CD4-positive, alpha-beta T cell (primary cell): ENCODE results near the gene FUZ. TPM values are rescaled to one million over a fixed set of nuclear protein-coding genes. Genes with fewer than 3 reads are reported as not detected.
A peak's percentile ranks its signal among the peaks of the same experiment; 100 is the strongest.

Experiments
- ATAC-seq: fragments of 200-7000 bp; cut with Tn5 transposase; one replicate; pipeline ENCODE4 v1.10.0; 2022; ENCODE audit warnings: mild to moderate bottlenecking; ENCODE audit not compliant: poor library complexity
- CTCF ChIA-PET: fragments of 350-600 bp; sonication (Branson Sonifier 250); formaldehyde crosslinking; loops from one replicate; lab custom pipeline; 2021; ENCODE audit warnings: antibody characterized with exemption, inconsistent platforms; lab: Charles Lee
- POLR2A ChIA-PET: fragments of 350-600 bp; sonication (Branson Sonifier 250); formaldehyde crosslinking; loops from one replicate; lab custom pipeline; 2021; ENCODE audit warnings: antibody characterized with exemption, inconsistent platforms; lab: Charles Lee
- DNase-seq, 14 experiments: peaks; one replicate each; pipeline ENCODE4 v3.0.0-alpha.2; 2013 to 2020; ENCODE audit warnings: mixed read lengths in 2 of 14
- H3K27ac ChIP-seq, 2 donors: one replicate each; pipeline versions ENCODE4 v1.5.1 to v1.7.0; 2013; ENCODE audit warnings: low read length in 2 of 2, low read depth in 1 of 2, mild to moderate bottlenecking in 1 of 2
- H3K27me3 ChIP-seq, 2 experiments: 1 replicate in 1 of 2; 2 replicates in 1 of 2; pipeline versions ENCODE4 v1.6.1 to v1.7.0; 2013; ENCODE audit warnings: low read length in 2 of 2, control low read depth in 1 of 2, mild to moderate bottlenecking in 1 of 2, moderate library complexity in 1 of 2; ENCODE audit not compliant: insufficient read depth in 2 of 2, control insufficient read depth in 1 of 2
- H3K36me3 ChIP-seq: one replicate; pipeline ENCODE4 v1.6.1; 2013; ENCODE audit warnings: low read length, control low read depth; ENCODE audit not compliant: insufficient read depth
- H3K4me1 ChIP-seq: one replicate; pipeline ENCODE4 v1.6.1; 2013; ENCODE audit warnings: low read length, control low read depth; ENCODE audit not compliant: insufficient read depth
- H3K4me3 ChIP-seq: one replicate; pipeline ENCODE4 v1.5.1; 2013; ENCODE audit warnings: mild to moderate bottlenecking, low read length, moderate library complexity
- H3K9me3 ChIP-seq, 2 experiments: 1 replicate in 1 of 2; 2 replicates in 1 of 2; pipeline versions ENCODE4 v1.6.1 to v1.7.0; 2013; ENCODE audit warnings: low read length in 2 of 2, mild to moderate bottlenecking in 2 of 2, control low read depth in 1 of 2, moderate library complexity in 1 of 2; ENCODE audit not compliant: control insufficient read depth in 1 of 2, insufficient read depth in 1 of 2
- H3K27ac Mint-ChIP-seq: one replicate; pipeline ENCODE4 v1.8.0; 2020; ENCODE audit warnings: mixed read lengths
- H3K27me3 Mint-ChIP-seq: one replicate; pipeline ENCODE4 v1.8.0; 2021; ENCODE audit warnings: mixed read lengths
- H3K36me3 Mint-ChIP-seq: one replicate; pipeline ENCODE4 v1.8.0; 2021; ENCODE audit warnings: low read depth, mixed read lengths
- H3K4me1 Mint-ChIP-seq: one replicate; pipeline ENCODE4 v1.8.0; 2021; ENCODE audit warnings: low read depth, mixed read lengths
- H3K4me3 Mint-ChIP-seq: one replicate; pipeline ENCODE4 v1.8.0; 2020; ENCODE audit warnings: mild to moderate bottlenecking, mixed read lengths
- H3K9me3 Mint-ChIP-seq: one replicate; pipeline ENCODE4 v1.8.0; 2020; ENCODE audit warnings: mixed read lengths
- intact Hi-C, 2 experiments: fragments of 100-400 bp; cut with DNase I in 1 of 2; cut with micrococcal nuclease in 1 of 2; formaldehyde crosslinking; loops; one replicate each; pipeline versions ENCODE4 v1.15.1 to v1.9.0; 2023 to 2025; cut with DNase I, micrococcal nuclease
- total RNA-seq, 174 experiments: library from RNA in 2 of 174; stranded (reverse) in 2 of 174; gene quantifications; one replicate each; pipeline ENCODE4 v1.2.3 and lab custom pipeline; 2021 to 2026
- TF ChIP-seq, protein P1 (sequence below): fragments of 200-600 bp; IDR thresholded peaks from one replicate; pipeline ENCODE4 v1.8.0; 2022; ENCODE audit warnings: antibody characterized with exemption, mild to moderate bottlenecking

Gene FUZ
- total RNA-seq, 2 experiments from 2014 or later, result 14.9 to 15.2 TPM

DNA sequence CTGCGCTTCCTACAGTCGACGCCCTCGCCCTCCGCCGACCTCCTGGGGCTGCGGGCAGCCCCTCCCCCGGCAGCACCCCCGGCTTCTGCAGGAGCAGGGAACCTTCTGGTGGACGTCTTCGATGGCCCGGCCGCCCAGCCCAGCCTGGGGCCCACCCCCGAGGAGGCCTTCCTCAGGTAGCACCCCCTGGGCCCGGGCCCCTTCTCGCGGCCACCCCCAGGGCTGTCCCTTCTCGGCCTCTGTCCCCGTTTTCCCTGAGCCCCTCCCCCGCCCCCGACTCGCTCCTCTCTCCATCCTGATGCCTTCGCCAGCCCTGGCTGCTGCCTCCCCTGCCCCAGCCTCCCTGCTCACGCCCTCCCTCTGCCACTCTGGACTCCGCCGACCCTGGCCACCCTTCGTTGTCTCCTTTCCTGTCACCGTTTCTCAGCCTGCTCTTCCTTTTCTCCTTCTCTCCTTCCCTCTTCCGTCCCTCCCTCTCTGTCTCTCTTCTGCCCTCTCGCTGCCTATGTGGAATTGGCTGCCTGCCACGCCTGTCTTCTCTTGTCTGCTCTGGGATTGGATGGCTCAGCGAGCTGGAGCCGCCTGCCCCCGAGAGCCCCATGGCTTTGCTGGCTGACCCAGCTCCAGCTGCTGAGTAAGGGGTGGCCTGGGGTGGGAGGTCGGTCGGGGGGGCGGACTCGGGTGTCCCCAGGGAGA is 11.0 kb downstream of the FUZ start:
- Mint-ChIP-seq H3K27me3 (no peaks in the 10 kb centered on the region), H3K36me3 (peaks cover 61% of the 10 kb centered on the region), H3K4me3 (no peak overlapping the region), H3K27ac (no peak overlapping the region), H3K4me1 (no peaks in the 10 kb centered on the region), H3K9me3 (no peaks in the 10 kb centered on the region)
- intact Hi-C loops, result no loop called here
- ChIA-PET POLR2A (no interaction called here), CTCF (no interaction called here)
- no peak for ATAC-seq
- H3K27me3 ChIP-seq, result no peaks in the 10 kb centered on the region
- no peaks in the 10 kb centered on the region for H3K9me3 ChIP-seq
- H3K4me3 ChIP-seq, result no peak overlapping the region
- H3K4me1 ChIP-seq, result no peaks in the 10 kb centered on the region
- TF ChIP-seq, protein P1, sequence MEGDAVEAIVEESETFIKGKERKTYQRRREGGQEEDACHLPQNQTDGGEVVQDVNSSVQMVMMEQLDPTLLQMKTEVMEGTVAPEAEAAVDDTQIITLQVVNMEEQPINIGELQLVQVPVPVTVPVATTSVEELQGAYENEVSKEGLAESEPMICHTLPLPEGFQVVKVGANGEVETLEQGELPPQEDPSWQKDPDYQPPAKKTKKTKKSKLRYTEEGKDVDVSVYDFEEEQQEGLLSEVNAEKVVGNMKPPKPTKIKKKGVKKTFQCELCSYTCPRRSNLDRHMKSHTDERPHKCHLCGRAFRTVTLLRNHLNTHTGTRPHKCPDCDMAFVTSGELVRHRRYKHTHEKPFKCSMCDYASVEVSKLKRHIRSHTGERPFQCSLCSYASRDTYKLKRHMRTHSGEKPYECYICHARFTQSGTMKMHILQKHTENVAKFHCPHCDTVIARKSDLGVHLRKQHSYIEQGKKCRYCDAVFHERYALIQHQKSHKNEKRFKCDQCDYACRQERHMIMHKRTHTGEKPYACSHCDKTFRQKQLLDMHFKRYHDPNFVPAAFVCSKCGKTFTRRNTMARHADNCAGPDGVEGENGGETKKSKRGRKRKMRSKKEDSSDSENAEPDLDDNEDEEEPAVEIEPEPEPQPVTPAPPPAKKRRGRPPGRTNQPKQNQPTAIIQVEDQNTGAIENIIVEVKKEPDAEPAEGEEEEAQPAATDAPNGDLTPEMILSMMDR, result no peak
- H3K36me3 ChIP-seq, result peaks cover 53% of the 10 kb centered on the region
- no peak for DNase-seq
- no peak overlapping the region for H3K27ac ChIP-seq

DNA sequence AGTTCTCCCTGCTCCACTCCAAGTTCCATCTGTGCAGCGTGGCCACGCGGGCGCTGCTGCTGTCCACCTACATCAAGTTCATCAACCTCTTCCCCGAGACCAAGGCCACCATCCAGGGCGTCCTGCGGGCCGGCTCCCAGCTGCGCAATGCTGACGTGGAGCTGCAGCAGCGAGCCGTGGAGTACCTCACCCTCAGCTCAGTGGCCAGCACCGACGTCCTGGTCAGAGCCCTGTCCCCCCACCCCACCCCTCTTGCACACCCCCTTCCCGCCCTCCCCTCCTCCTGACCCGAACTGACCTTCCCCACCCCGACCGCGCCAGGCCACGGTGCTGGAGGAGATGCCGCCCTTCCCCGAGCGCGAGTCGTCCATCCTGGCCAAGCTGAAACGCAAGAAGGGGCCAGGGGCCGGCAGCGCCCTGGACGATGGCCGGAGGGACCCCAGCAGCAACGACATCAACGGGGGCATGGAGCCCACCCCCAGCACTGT is 11.6 kb downstream of the FUZ start:
- peaks cover 66% of the 10 kb centered on the region for H3K36me3 Mint-ChIP-seq

DNA sequence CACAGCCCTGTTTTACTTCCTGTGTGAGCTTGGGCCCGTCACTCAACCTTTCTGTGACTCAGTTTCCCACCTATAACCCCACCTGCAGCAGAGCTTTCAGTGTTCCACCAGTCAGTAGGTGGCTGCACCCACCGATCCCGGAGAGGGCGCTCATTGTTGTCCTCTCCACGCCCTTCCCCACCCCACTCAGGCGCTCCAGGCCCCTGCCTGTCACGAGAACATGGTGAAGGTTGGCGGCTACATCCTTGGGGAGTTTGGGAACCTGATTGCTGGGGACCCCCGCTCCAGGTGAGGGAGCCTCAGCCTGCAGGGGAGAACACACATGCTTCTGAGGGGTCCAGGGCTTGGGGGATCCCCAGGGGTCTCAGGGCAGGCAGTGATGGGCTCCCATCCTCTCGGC is 12.3 kb downstream of the FUZ start:
- H3K27me3 Mint-ChIP-seq, result no peaks in the 10 kb centered on the region
- no peaks in the 10 kb centered on the region for H3K4me1 Mint-ChIP-seq
- H3K9me3 Mint-ChIP-seq, result no peaks in the 10 kb centered on the region
- H3K27ac Mint-ChIP-seq, result no peak overlapping the region
- no peak overlapping the region for H3K4me3 ChIP-seq
- POLR2A ChIA-PET, result no interaction called here
- intact Hi-C loops, result no loop called here
- DNase-seq (peak in 1 of 14 experiments; percentile 14), ATAC-seq (no peak)
- H3K36me3 ChIP-seq, result peaks cover 66% of the 10 kb centered on the region
- no peaks in the 10 kb centered on the region for H3K27me3 ChIP-seq
- no peaks in the 10 kb centered on the region for H3K9me3 ChIP-seq
- no peak overlapping the region for H3K4me3 Mint-ChIP-seq
- H3K36me3 Mint-ChIP-seq, result peaks cover 68% of the 10 kb centered on the region
- H3K4me1 ChIP-seq, result no peaks in the 10 kb centered on the region
- TF ChIP-seq, protein P1, result no peak
- H3K27ac ChIP-seq, result no peak overlapping the region
- CTCF ChIA-PET, result no interaction called here

More for the DNA sequence above, 11.6 kb downstream of the FUZ start:
- H3K4me1 ChIP-seq, result no peaks in the 10 kb centered on the region
- H3K4me3 ChIP-seq, result no peak overlapping the region
- H3K27me3 Mint-ChIP-seq, result no peaks in the 10 kb centered on the region
- ATAC-seq (no peak), DNase-seq (peak in 1 of 14 experiments; percentile 32)
- H3K27ac ChIP-seq, result no peak overlapping the region
- peaks cover 60% of the 10 kb centered on the region for H3K36me3 ChIP-seq
- CTCF ChIA-PET, result no interaction called here
- H3K27me3 ChIP-seq, result no peaks in the 10 kb centered on the region
- no peaks in the 10 kb centered on the region for H3K9me3 ChIP-seq
- no peak overlapping the region for H3K27ac Mint-ChIP-seq
- no peaks in the 10 kb centered on the region for H3K9me3 Mint-ChIP-seq
- no peak overlapping the region for H3K4me3 Mint-ChIP-seq
- H3K4me1 Mint-ChIP-seq, result no peaks in the 10 kb centered on the region
- TF ChIP-seq, protein P1, result no peak
- intact Hi-C loops, result no loop called here
- POLR2A ChIA-PET, result no interaction called here
